Lower lobe of right lung (tissue), 2 donors: ENCODE measurements around the gene PRPS1. TPM values are rescaled to one million over a fixed set of nuclear protein-coding genes. Genes with fewer than 3 reads are reported as not detected.
"Not testable (repeated sequence)": the region's sequence is repeated elsewhere in the genome, so short reads cannot be mapped to it uniquely, and the experiment has no call there.

Experiments used
- ATAC-seq, 2 donors: fragments of 200-7000 bp; cut with Tn5 transposase; one replicate each; pipeline ENCODE4 v1.9.1; 2020 to 2022; ENCODE audit warnings: mild to moderate bottlenecking in 2 of 2, moderate library complexity in 2 of 2
- DNase-seq: peaks from one replicate; pipeline ENCODE4 v3.0.0-alpha.2; 2020
- H3K27ac ChIP-seq: fragments of 200-600 bp; one replicate; pipeline ENCODE4 v1.8.0; 2022
- H3K27me3 ChIP-seq: fragments of 200-600 bp; one replicate; pipeline ENCODE4 v1.8.0; 2022; ENCODE audit warnings: low read depth
- H3K36me3 ChIP-seq: fragments of 200-600 bp; one replicate; pipeline ENCODE4 v1.8.0; 2022; ENCODE audit warnings: mild to moderate bottlenecking
- H3K4me1 ChIP-seq: fragments of 200-600 bp; one replicate; pipeline ENCODE4 v1.8.0; 2022
- H3K4me3 ChIP-seq: fragments of 200-600 bp; one replicate; pipeline ENCODE4 v1.8.0; 2022; ENCODE audit warnings: mild to moderate bottlenecking
- H3K9me3 ChIP-seq: fragments of 200-600 bp; one replicate; pipeline ENCODE4 v1.8.0; 2022
- CTCF ChIP-seq: fragments of 200-600 bp; IDR thresholded peaks from one replicate; pipeline ENCODE4 v1.8.0; 2022; ENCODE audit warnings: antibody characterized with exemption, mild to moderate bottlenecking
- intact Hi-C: fragments of 100-400 bp; cut with DNase I; formaldehyde crosslinking; loops from one replicate; pipeline ENCODE4 v1.11.0; 2022
- total RNA-seq: library from RNA; stranded (reverse); fragmentation: NEBNext Ultra II Directional; extraction: Animal tissue kit (Norgen Biotek cat#: 25700); gene quantifications from one replicate; pipeline ENCODE4 v1.2.1, GENCODE V29; 2021
- donor health status: DM: no; HTN: yes; CAD: no; lungs with severe emphysema.

The PRPS1 gene
- total RNA-seq, 1 donor from 2014 or later = 26.9 TPM

- Histone ChIP-seq H3K27me3 (no peaks in the 10 kb centered on the region), H3K9me3 (no peaks in the 10 kb centered on the region), H3K4me1 (peaks cover 18% of the 10 kb centered on the region), H3K36me3 (no peaks in the 10 kb centered on the region), H3K27ac (no peak overlapping the region), H3K4me3 (no peak overlapping the region)
- DNase-seq (no peak), ATAC-seq (no peak)
- TF ChIP-seq CTCF = no peak
- intact Hi-C loops = no loop called here
Measured at GRCh38 chrX:107669885-107670628, 41.7 kb downstream of the PRPS1 start.

GRCh38 chrX:107671256-107671655 lies 42.9 kb downstream of the PRPS1 start:
- H3K9me3 ChIP-seq, H3K4me3 ChIP-seq, DNase-seq, H3K27ac ChIP-seq, H3K36me3 ChIP-seq, ATAC-seq, intact Hi-C loops, H3K27me3 ChIP-seq: not testable (repeated sequence)
- peaks cover 25% of the 10 kb centered on the region for H3K4me1 ChIP-seq

- H3K4me1 ChIP-seq = peaks cover 34% of the 10 kb centered on the region
- ATAC-seq (peak; percentile 56 to 79), DNase-seq (peak; percentile 86)
- H3K9me3 ChIP-seq = no peaks in the 10 kb centered on the region
- no peak overlapping the region for H3K4me3 ChIP-seq
- no peaks in the 10 kb centered on the region for H3K36me3 ChIP-seq
- intact Hi-C loops = no loop called here
- no peaks in the 10 kb centered on the region for H3K27me3 ChIP-seq
- TF ChIP-seq CTCF = peak; percentile 63
- H3K27ac ChIP-seq = peak overlapping the region; percentile 98
Measured at GRCh38 chrX:107672955-107673378, 44.7 kb downstream of the PRPS1 start.

GRCh38 chrX:107673431-107673830 lies 45.1 kb downstream of the PRPS1 start:
- Histone ChIP-seq H3K9me3 (no peaks in the 10 kb centered on the region), H3K36me3 (no peaks in the 10 kb centered on the region), H3K27me3 (no peaks in the 10 kb centered on the region), H3K4me1 (peaks cover 39% of the 10 kb centered on the region), H3K27ac (peak overlapping the region; percentile 98), H3K4me3 (no peak overlapping the region)
- intact Hi-C loops = no loop called here
- no peak for ATAC-seq
- no peak for TF ChIP-seq CTCF
- no peak for DNase-seq

GRCh38 chrX:107673933-107674479 lies 45.7 kb downstream of the PRPS1 start:
- peak overlapping the region; percentile 55 for H3K4me3 ChIP-seq
- intact Hi-C loops = no loop called here

More at GRCh38 chrX:107673933-107674479, 45.7 kb downstream of the PRPS1 start:
- Histone ChIP-seq H3K27me3 (no peaks in the 10 kb centered on the region), H3K36me3 (no peaks in the 10 kb centered on the region), H3K4me1 (peaks cover 42% of the 10 kb centered on the region), H3K27ac (peak overlapping the region; percentile 98), H3K9me3 (no peaks in the 10 kb centered on the region)
- DNase-seq (peak; percentile 93), ATAC-seq (peak; percentile 80 to 89)
- no peak for TF ChIP-seq CTCF
